HG03378 (cell line): Measurements from ENCODE around the gene ABR.
"Not testable (repeated sequence)": the region's sequence is repeated elsewhere in the genome, so short reads cannot be mapped to it uniquely, and the experiment has no call there.

ENCODE experiments used
- ATAC-seq: cut with Tn5 transposase; IDR thresholded peaks from one replicate; pipeline ENCODE4 v1.9.1; 2021; ENCODE audit warnings: mild to moderate bottlenecking, moderate library complexity; ENCODE audit not compliant: unreplicated experiment

The ABR gene

GRCh38 chr17:1122533-1123392 lies 57.0 kb downstream of the ABR start:
- ATAC-seq: no peak

- ATAC-seq: not testable (repeated sequence)
Observed at GRCh38 chr17:1121442-1121817, 58.4 kb downstream of the ABR start.

GRCh38 chr17:1120596-1121441 lies 59.0 kb downstream of the ABR start:
- no peak for ATAC-seq

GRCh38 chr17:1119924-1120323 lies 59.9 kb downstream of the ABR start:
- no peak for ATAC-seq

GRCh38 chr17:1116602-1117001 lies 63.2 kb downstream of the ABR start:
- no peak for ATAC-seq

DNA sequence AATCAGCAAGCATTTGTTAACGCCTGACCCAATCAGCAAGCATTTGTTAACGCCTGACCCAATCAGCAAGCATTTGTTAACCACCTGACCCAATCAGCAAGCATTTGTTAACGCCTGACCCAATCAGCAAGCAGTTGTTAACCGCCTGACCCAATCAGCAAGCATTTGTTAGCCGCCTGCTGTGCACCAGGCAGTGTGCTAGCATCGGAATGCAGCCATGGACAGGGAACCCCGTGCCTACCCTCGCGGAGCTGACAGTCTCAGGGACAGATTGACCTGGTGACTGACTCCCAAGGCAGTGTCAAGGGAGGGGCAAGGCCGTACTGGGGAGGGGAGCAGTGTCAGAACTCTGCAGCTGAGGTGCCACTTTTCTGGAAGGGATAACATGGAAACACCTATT lies 66.9 kb downstream of the ABR start:
- no peak for ATAC-seq

DNA sequence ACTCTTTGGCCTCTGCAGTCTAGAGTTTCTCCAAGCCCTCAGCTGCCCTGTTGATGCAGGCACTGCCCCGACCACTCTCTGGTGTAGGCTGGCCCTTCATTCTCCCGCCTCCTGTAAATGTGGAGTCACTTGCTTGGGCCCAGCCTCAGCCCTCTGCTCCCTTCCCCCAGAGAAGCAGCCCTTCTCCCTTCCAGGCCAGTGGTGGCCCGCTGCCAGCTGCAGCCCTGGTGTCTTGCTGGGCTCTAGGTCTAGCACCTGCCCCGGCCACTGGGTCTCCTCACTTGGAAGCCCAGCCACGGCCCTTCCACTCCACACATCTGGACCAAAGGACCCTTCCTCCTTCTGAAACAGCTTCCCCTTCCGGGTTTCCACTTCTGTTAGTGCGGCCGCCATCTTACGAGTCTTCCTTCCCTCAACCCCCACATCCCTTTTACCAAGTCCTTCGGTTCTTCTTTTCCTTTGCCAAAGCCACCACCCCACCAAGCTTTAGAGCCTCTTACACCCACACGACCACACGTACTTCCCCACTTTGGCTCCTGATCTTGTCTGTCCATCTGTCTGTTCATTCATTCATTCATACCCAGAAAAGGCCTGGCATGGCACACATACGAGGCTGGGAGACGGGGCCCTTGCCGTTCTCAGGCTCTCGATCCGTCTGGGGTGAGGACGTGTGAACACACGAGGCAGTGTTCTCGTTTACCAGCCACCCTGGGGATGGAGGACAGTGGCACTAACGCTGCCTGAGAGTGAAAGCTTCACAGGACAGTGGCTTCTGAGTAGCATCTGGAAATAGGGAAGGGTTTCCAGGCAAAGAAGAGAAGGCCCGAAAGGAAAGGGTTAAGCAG lies 68.0 kb downstream of the ABR start:
- no peak for ATAC-seq

GRCh38 chr17:1110862-1111598 lies 68.8 kb downstream of the ABR start:
- no peak for ATAC-seq

DNA sequence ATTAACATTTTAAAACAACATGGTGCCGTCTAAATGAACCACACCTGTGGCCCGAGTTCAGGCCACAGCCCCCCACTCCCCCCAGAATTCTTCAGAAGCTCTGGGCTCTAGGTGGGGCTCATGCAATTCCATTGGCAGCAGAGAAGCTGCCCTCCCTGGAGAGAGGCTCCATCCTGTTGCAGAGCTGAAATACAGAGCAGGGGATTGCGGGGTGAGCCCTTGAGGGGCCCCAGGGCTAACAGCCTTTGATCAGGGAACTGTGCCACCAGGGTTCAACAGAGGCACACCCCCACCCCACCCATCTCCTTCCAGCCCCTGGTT lies 69.3 kb downstream of the ABR start:
- ATAC-seq: no peak

DNA sequence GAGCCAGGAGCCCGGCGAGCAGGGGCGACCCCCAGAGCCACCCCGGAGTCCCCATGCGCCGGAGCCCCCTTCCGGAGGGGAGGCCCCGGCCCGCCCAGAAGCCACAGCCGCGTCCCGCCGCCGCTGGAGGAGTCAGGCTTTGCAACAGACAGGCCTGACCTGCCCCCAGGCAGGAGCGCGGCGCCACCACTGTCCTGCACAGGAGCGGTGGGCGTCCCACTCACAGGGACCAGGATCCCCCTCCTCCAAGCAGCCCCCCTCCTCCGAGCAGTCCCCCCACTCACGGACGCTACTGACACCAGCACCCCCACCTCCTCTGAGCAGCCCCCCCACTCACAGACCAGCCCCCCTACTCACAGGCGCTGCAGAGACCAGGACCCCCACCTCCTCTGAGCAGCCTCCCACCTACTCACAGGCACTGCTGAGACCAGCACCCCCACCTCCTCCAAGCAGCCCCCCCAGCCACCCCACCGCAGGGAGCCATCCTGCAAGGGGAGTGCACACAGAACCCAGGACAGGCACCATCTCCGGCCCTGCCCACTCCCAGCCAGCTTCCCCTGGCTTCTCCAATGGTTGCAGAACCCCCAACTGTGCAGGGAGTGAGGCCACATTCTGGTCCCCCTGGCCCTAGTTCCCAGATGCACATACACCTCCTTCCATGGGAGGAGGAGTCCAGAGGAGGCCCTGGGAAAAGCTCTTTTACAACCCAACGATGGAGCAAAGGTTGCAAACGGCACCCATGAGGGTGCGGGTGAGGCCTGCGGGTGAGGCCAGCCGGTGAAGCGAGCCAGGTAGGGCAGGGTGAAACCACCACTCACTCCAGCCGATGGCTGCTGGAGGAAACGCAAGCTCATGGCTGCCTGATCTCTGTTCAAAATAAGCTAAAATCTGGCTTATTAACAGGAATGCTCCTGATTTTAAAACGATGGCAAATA lies 69.9 kb downstream of the ABR start:
- no peak for ATAC-seq

DNA sequence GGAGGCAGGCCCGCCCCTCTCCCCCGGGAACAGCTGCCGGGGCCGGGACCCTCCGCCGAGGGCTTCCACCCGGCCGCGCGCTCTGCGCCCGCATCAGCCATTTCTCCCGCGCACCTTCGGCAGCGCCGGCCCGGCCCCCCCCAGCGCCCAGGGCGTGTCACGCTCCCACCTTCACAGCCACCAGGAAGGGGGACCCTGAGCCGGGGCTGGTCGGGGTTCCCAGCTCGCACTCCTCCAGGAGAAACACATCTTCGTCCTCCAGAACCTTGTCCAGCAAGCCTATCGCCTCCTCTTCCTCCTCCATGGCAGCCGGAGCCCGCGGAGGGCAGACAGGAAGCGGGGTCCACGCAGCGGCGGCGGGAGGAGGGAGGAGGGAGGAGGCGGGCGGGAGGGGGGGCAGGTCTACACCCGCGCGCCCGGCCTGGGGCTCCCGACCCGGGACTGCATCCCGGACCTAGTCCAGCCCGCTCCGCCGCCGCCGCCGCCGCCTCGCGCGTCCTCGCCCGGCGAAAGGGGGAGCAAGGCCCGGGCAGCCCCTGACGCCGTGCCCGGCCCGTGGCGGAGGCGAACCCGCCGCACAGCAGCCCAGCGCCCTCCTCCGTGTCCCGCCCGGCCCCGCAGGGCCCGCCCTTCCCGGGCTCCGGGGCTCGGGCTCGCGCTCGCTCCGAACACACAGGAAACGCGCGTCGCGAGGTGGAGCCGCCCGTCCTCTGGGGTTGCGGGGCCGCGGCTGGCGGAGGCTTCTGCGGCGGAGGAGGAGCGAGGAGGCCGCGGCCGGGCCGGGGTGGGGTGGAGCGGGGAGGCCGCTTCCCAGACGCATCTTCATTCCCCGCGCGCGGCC lies 70.8 kb downstream of the ABR start:
- no peak for ATAC-seq

DNA sequence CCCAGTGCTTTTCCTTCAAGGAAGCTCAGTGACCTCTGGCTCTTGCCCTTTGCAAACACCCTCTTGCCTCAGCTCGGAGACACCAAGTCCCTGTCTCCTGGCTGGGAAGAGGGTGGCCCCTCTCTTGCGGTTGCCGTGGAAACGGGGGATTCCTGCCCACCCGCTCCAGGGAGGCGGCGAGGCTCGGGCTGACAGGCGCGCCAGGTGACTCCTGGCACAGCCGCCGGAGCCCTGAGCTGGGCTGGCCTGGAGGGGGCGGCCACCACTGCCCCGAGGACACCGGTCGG lies 71.4 kb downstream of the ABR start:
- ATAC-seq: no peak

- no peak for ATAC-seq
Observed at GRCh38 chr17:1107777-1108477, 71.9 kb downstream of the ABR start.

DNA sequence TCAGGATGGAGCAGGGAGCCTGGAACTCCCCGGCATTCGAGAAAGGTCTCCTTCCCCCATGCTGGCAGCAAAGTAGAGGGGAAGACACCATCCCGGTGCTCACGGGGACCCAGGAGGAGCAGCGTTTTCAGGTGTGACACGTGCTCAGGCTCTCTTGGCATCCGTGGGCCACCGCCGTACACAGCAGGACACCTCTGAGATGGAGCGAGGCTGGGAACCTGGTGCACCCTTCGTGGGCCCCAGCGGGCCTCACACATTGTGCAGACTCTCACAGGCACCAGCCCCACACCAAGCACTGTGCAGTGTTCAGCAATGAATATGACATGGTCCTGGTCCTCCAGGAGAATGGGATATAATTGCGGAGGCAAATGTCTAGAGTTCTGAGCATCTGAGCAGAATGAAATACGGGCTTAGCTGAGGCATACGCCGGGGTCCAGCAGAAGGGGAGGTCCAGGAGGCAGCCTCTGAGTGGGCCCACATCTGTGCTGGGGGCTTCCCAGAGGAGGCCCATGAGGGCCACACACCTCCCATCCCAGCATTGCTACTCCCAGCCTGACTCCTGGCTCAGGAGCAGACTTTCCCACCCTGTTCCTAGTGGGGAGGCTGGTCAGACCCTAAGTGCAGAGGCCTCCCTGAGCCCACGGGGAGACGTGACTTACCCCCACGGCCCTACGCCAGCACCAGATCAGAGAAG lies 72.6 kb downstream of the ABR start:
- no peak for ATAC-seq

DNA sequence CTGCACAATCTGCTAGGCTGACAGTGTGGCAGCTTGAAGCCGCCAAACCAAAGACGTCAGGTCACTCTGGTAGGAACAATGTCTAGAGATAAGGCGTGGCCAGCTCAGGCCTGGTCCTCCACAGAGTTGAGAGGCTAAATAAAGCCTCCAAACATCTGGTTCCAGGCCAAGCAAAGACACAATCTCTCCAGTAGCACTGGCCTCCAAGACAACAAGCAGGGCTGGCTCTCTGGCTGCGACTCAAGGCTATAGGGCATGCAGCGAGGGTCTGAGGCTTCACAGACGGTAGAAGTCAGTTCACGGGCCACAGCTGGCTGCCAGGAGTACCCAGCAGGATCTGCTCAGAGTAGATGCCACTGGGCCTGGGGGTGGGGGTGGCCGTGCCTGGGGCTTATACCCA lies 75.6 kb downstream of the ABR start:
- ATAC-seq: no peak

DNA sequence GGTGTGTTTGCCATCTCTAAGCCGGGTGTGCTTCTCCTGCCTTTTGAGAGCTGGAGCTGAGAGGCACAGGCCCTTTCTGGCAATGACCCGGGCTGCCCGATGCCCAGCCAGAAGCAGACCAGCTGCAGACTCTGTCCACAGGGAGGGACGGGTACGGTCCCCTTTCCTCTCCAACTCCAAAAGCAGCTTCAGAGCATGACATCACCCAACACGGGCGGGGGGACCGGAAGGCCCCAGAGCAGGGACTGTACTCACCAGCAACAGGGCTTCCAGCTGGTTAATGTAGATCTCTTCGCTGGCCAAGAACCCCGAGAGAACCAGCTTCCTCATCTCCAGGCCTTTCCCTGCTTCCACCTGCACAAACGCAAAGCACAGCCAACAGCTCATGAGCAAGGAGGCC lies 79.4 kb downstream of the ABR start:
- no peak for ATAC-seq

DNA sequence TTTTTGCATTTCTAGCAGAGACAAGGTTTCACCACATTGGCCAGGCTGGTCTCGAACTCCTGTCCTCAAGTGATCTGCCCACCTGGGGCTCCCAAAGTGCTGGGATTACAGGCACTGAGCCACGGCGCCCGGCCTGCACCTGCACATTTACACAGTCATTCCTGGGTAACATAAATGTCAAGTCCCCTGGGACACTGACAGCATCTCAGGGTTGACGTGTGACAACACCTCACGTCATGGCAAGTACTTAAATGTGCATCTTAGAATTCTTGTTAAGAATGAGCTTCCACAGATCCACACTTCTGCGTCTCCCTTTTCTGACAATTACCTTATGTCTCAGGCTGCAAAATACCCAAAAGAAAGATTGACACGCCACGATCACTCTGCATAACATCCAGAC lies 80.5 kb downstream of the ABR start:
- ATAC-seq: no peak
